LNCAP (cell line): ENCODE data around the gene ACCSL.

ENCODE experiments used
- CTCF ChIP-seq: fragments of 450-650 bp; IDR thresholded peaks from 2 replicates; pipeline ENCODE4 v1.5.1; 2017; ENCODE audit warnings: mild to moderate bottlenecking

Gene ACCSL

DNA sequence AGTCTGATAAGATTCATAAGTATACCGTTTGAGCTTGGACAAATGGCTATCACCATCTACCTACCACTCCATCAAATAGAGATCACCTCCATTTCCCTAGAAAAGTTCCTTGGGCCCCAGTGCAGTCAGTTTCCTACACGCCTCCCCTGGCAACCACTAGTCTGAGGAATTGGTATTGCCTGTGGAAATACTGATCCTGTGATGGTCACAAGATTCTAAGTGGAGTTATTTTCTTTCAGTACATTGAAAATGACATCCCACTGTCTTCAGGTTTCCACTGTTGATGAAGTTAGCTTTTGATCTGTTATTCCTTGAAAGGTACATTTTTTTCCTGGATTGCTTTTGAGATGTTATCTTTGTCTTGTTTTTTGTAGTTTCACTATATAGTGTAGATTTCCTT lies 4.6 kb upstream of the ACCSL start:
- TF ChIP-seq CTCF = no peak

GRCh38 chr11:44046182-44046581 lies 1.6 kb upstream of the ACCSL start:
- no peak for TF ChIP-seq CTCF

DNA sequence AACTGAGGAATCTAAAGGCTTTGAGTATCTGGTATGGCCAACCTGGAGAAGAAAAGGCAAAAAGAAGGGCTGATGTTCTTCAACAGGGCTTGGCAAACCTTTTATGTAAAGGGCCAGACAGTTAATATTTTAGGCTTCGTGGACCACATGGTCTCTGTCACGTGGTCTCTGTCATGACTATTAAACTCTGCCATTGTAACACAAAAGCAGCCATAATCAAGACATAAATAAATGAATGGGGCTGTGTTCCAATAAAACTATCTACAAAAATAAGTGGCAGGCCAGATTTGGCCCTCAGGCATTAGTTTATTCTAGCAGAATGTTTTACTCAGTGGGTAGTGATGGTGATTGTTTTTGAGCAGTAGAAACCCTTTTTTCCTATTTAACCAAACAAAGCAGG lies 483 bp upstream of the ACCSL start:
- TF ChIP-seq CTCF = no peak

DNA sequence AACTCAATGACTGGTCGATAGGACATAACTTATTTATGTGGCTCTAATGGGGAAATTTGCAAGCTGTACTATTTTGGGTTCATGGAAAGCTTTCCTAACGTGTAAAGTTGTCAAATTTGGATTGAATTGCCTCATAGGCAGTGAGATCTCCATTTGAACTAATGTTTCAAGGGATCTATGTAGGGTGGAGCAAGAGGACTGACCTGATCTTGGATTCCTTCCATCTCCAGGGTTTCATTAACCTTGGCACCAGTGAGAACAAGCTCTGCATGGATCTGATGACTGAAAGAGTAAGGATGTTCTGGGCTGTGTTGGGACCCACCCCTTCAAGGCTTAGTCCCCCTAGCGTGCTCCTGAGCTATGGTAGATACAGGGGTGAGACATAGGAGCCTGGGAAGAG lies 2.1 kb downstream of the ACCSL start:
- no peak for TF ChIP-seq CTCF

- no peak for TF ChIP-seq CTCF
Measured at GRCh38 chr11:44051171-44051570, 3.4 kb downstream of the ACCSL start.

DNA sequence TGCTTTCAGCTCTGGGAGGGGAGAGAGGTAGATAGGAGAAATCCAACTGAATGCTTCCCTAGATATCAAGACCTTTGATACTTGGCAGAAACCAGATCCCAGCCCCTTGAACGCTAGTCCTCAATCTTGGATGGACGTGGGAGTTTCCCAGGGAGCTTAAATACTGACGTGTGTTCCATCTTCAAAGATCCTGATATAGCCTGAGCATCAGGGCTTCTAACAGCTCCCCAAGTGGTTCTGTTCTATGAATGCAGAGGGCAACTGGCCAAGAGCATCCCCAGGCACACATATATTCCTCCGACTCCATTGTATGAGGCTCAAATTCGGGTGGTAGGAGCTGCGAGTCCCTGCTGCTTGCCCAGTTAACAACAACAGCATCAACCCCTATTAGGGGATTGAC lies 9.6 kb downstream of the ACCSL start:
- no peak for TF ChIP-seq CTCF

DNA sequence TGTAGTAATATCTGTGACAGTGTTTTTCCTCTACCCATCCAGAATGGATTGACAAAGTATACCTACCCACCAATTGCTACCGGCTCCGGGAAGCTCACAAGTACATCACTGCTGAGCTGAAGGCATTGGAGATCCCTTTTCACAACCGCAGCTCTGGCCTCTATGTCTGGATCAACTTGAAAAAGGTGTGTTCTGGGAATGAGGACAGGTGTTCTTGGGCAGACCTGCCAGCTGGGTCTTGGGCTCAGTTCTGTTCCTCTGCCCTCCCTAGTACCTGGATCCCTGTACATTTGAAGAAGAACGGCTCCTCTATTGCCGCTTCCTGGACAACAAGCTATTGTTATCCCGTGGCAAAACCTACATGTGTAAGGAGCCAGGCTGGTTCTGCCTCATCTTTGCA lies 10.5 kb downstream of the ACCSL start:
- no peak for TF ChIP-seq CTCF

DNA sequence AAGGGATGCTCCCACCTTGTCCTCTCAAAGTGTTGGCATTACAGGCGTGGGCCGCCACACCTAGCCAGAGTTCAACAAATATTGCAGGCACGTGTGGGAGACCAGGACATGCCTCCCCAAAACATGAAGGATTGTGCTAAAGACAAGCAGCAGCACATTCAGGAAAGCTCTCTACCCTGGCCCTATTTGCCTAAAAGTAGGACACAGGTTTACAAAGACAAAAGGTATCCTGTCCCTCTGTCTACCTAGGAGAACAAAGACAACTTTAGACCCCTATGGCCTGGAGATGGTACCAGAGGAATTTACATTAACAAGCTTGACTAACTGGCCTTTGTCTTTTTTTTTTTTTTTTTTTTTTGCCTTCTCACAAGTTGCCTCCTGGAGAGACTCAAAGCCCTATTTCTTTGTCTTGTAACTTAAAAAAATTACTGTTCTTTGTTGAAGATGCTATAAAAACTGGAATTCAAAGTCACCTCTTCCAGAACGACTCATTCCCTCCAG lies 17.4 kb downstream of the ACCSL start:
- no peak for TF ChIP-seq CTCF
